Kidney (tissue), 14 donors: Measurements from ENCODE around the gene RAB29. TPM values are rescaled to one million over a fixed set of nuclear protein-coding genes. Genes with fewer than 3 reads are reported as not detected.
A peak's percentile ranks its signal among the peaks of the same experiment; 100 is the strongest.

ENCODE experiments used
- DNase-seq, 5 donors: peaks; one replicate each; pipeline ENCODE4 v3.0.0-alpha.2; 2013 to 2020
- FAIRE-seq: peaks from 2 replicates; lab custom pipeline; 2012; peaks lifted over from hg19 to GRCh38; lab: Jason Lieb, UNC
- H3K27ac ChIP-seq, 2 donors: one replicate each; pipeline ENCODE4 v1.7.0; 2013; ENCODE audit warnings: low read depth in 2 of 2, low read length in 2 of 2, inconsistent platforms in 1 of 2
- H3K27me3 ChIP-seq: one replicate; pipeline ENCODE4 v1.7.1; 2013; ENCODE audit warnings: low read length, inconsistent platforms; ENCODE audit not compliant: control insufficient read depth, insufficient read depth
- H3K36me3 ChIP-seq, 3 donors: one replicate each; pipeline versions ENCODE4 v1.7.0 to v1.7.1; 2013; ENCODE audit warnings: low read length in 3 of 3, control low read depth in 1 of 3, inconsistent platforms in 1 of 3; ENCODE audit not compliant: insufficient read depth in 3 of 3, control insufficient read depth in 2 of 3
- H3K4me1 ChIP-seq, 3 donors: one replicate each; pipeline versions ENCODE4 v1.7.0 to v1.7.1; 2013; ENCODE audit warnings: low read length in 3 of 3, inconsistent platforms in 1 of 3, low read depth in 1 of 3; ENCODE audit not compliant: control insufficient read depth in 2 of 3, insufficient read depth in 2 of 3
- H3K4me3 ChIP-seq, 3 donors: one replicate each; pipeline versions ENCODE4 v1.7.0 to v1.8.1; 2013; ENCODE audit warnings: low read length in 3 of 3, control low read depth in 1 of 3, inconsistent platforms in 1 of 3
- H3K9ac ChIP-seq, 3 donors: one replicate each; pipeline versions ENCODE4 v1.7.0 to v1.7.1; 2013; ENCODE audit warnings: low read length in 3 of 3, control low read depth in 1 of 3, inconsistent platforms in 1 of 3
- H3K9me3 ChIP-seq, 3 donors: one replicate each; pipeline versions ENCODE4 v1.7.0 to v1.7.1; 2013; ENCODE audit warnings: low read length in 3 of 3, control low read depth in 1 of 3, inconsistent platforms in 1 of 3; ENCODE audit not compliant: control insufficient read depth in 2 of 3, insufficient read depth in 1 of 3
- intact Hi-C: fragments of 100-400 bp; cut with DNase I; formaldehyde crosslinking; loops from one replicate; pipeline ENCODE4 v1.11.1; 2022
- polyA plus RNA-seq: library from polyadenylated mRNA; stranded (reverse); fragments of 350-450 nt; fragmentation: Illumina TruSeq; extraction: RNeasy Lipid Tissue Mini Kit (QIAGEN cat#74804); gene quantifications from one replicate; pipeline ENCODE4 v1.2.3, GENCODE V29; 2014; ENCODE audit warnings: low read depth, low replicate concordance; ENCODE audit not compliant: insufficient read depth
- total RNA-seq: library from RNA; stranded (reverse); fragmentation: NEBNext Ultra II Directional; extraction: Animal tissue kit (Norgen Biotek cat#: 25700); gene quantifications from one replicate; pipeline ENCODE4 v1.2.1, GENCODE V29; 2021
- TF ChIP-seq, protein P1 (sequence below): IDR thresholded peaks from 3 replicates; pipeline ENCODE4 v1.5.1; 2012; ENCODE audit warnings: mild to moderate bottlenecking, moderate library complexity, borderline replicate concordance; ENCODE audit not compliant: insufficient read depth; ENCODE audit errors: extremely low read depth
- donor health status: control.
- donor health status: control.
- donor health status: control.
- donor health status: control.
- donor health status: control.
- donor health status: DM: yes; HTN: yes; CAD: no.
- donor health status: Normal renal cell carcinoma (clear cell type).

RAB29 gene
- total and polyA plus RNA-seq, 2 donors from 2014 or later: 25.9 to 52.4 TPM

DNA sequence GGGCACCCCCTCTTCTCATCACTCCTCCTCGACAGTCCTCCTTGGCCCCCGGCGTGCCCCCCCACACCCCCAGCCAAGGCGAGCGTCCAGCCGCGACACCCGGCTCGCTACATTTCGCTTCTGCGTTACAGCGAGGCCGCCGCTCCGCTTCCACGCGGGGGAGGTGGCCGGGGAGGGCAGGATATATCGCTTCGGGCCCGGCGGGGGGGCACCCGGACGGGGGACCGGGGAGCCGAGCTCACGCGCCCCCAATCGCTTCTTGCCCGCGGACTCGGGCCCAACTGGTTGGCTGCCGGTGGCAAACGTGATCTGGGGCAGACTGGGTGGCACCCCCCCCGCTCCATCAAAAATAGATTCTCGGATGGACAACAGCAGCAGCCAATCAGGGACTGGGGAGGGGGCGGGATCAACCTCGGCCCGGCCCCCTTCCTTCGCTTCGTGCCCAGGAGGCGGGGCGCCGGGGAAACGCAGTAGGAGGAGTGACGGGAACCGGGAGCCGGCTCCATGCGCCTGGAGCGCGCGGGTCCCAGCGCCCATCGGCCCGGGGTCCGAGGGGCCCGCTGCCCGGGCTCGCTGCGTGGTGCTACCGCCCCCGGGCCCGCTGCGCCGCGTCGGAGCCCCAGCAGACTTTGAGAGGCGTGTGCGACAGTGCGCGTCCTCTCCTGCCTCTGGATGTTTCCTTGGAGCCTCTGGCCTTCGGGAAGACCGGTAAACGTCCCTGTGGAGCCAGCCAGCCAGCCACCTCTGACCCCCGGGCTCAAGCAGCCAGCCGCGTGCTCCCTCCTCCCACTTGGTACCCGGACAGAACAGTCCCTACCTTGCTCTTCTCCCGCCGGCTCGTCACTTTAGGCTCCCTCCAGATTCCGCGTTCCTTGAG lies 37.8 kb upstream of the RAB29 start, which contains the start of gene SLC41A1:
Gene SLC41A1 (minus strand): TSS at position 321 of the 877 bp plus-strand sequence. CDS start 2,757 bp downstream, outside the sequence.
- Histone ChIP-seq H3K36me3 (peaks cover 0 to 4% (median 0%) of the 10 kb centered on the region in 3 donors), H3K27me3 (no peaks in the 10 kb centered on the region), H3K4me3 (peak within 1 kb of the TSS; percentile 69 to 92 (median 81)), H3K9ac (peak within 1 kb of the TSS; percentile 39 to 80 (median 66)), H3K9me3 (no peaks in the 10 kb centered on the region), H3K4me1 (peaks cover 0 to 24% (median 24%) of the 10 kb centered on the region in 3 donors), H3K27ac (peak within 1 kb of the TSS; percentile 75 to 85)
- TF ChIP-seq, protein P1, sequence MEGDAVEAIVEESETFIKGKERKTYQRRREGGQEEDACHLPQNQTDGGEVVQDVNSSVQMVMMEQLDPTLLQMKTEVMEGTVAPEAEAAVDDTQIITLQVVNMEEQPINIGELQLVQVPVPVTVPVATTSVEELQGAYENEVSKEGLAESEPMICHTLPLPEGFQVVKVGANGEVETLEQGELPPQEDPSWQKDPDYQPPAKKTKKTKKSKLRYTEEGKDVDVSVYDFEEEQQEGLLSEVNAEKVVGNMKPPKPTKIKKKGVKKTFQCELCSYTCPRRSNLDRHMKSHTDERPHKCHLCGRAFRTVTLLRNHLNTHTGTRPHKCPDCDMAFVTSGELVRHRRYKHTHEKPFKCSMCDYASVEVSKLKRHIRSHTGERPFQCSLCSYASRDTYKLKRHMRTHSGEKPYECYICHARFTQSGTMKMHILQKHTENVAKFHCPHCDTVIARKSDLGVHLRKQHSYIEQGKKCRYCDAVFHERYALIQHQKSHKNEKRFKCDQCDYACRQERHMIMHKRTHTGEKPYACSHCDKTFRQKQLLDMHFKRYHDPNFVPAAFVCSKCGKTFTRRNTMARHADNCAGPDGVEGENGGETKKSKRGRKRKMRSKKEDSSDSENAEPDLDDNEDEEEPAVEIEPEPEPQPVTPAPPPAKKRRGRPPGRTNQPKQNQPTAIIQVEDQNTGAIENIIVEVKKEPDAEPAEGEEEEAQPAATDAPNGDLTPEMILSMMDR: no peak
- intact Hi-C loops: no loop called here
- FAIRE-seq (no peak), DNase-seq (peak; percentile 94 to 97 (median 96))

DNA sequence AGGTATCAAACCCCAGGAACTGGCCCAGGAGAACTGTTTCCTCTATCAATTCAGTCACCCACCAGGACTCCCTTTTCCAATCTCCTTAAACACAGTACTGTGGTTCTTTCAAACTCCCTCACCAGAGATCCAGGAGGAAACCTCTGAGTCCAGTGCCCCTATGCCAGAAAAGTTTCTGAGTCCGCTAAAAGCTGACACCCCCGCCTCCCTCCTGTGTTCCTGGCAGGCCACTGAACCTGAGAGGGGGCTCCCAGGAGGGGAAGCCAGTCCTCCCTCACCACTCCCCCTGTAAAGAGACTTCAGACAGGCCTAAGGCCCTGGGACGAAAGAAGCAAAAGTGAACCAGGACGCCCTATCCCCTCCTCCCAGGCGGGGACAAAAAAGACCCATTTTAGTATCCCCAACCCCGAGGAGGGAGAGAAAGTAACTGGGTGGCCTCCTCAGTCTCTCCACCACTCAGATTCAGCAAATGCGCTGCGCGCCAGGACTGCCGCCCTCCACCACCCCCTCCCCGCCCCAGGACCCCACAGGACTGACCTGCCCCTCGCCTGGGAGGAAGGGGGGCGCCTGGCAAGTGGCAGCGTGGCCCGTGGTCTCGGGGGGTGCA lies 37.1 kb upstream of the RAB29 start:
- FAIRE-seq: no peak
- Histone ChIP-seq H3K9me3 (no peaks in the 10 kb centered on the region), H3K27ac (peak overlapping the region; percentile 75 to 85), H3K36me3 (peaks cover 0 to 4% (median 0%) of the 10 kb centered on the region in 3 donors), H3K4me1 (peaks cover 0 to 24% (median 24%) of the 10 kb centered on the region in 3 donors), H3K27me3 (no peaks in the 10 kb centered on the region), H3K4me3 (peak overlapping the region; percentile 64 to 92 (median 81)), H3K9ac (peak overlapping the region; percentile 38 to 80 (median 66))
- DNase-seq: peak in 4 of 5 donors; percentile 64 to 71 (median 69)
- TF ChIP-seq, protein P1: no peak
- intact Hi-C loops: no loop called here

DNA sequence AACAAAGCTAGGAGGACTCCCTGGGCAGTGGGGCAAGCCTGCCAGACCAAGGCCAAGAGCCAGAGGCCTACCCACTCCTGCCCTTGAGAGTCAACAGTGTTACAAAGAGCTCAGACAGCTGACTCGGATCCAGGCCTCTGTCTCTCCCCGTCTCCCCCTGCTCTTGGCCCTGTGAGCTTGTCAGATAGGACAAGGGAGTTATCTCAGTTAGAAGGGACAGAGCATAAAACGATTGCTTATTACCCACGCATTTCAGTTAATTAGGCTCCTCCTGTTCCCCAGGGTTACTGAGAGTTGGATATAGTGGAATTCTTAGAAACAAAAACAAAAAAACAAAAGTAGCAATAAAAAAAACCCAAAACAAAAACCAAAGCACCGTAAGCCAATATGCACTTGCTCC lies 36.4 kb upstream of the RAB29 start:
- H3K27me3 ChIP-seq: no peaks in the 10 kb centered on the region
- H3K4me3 ChIP-seq: peak overlapping the region; percentile 64 to 92 (median 81)
- no peak for FAIRE-seq
- peak in 1 of 5 donors; percentile 53 for DNase-seq
- peak overlapping the region in 1 of 3 donors; percentile 80 for H3K9ac ChIP-seq
- no peaks in the 10 kb centered on the region for H3K9me3 ChIP-seq
- H3K4me1 ChIP-seq: peaks cover 0 to 28% (median 24%) of the 10 kb centered on the region in 3 donors
- peak overlapping the region in 1 of 2 donors; percentile 85 for H3K27ac ChIP-seq
- TF ChIP-seq, protein P1: no peak
- H3K36me3 ChIP-seq: peaks cover 0 to 4% (median 0%) of the 10 kb centered on the region in 3 donors
- intact Hi-C loops: no loop called here
